Stimulated activated CD4-positive, alpha-beta T cell treated with anti-CD3 and anti-CD28 coated beads, Interleukin-1b, Interleukin-23, amount 100 ng/mL, for 24 hours (primary cell): Measurements from ENCODE around the gene SERP2.

ENCODE experiments used
- DNase-seq, 4 experiments: peaks; one replicate each; pipeline ENCODE4 v3.0.0-alpha.2; 2020; ENCODE audit warnings: low read depth in 4 of 4, low spot score in 1 of 4

The SERP2 gene

DNA sequence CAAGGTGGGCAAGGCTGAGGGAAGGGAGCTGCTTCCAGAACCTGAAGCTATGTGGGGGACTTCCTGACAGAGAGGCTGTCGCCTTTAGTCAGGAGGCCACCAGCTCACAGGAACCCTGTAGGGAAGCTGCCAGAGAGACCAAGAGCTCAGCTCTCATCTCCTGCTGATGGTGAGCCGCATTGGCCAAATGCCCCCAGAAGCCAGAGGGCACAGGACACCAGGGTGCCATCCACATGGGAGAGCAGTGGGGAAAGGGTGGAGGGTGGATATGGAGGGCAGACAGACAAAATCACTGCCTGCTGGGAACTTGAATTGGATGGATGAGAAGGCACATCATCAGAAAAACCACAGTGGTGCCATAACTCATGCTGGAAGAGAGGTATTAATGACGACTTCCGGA is 36.0 kb downstream of the SERP2 start:
- DNase-seq = no peak

DNA sequence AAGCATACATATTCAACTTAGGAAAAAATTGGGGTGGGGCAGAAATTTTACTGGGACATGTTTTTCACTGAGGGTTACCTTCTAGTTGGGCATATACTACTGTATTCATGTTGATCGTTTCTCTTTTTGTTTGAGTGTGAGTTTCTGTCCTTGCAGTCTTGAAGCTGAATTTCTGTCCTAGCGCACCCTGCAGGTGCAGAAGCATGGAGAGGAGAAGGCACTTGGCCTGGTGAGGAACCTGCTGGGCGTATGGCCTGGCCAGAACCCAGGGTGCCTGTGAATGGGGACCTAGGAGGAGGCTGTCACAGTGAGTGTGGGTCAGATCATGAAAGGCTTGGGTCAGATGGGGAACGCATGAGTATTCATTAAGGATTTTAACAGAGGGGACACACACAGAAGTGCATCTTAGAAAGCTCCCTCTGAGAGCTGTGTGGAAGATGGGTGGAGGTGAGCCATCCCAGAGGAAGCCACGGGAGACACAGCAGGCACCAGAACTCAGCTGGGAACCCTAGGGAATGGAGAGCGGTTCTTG is 36.8 kb downstream of the SERP2 start:
- DNase-seq = no peak

DNA sequence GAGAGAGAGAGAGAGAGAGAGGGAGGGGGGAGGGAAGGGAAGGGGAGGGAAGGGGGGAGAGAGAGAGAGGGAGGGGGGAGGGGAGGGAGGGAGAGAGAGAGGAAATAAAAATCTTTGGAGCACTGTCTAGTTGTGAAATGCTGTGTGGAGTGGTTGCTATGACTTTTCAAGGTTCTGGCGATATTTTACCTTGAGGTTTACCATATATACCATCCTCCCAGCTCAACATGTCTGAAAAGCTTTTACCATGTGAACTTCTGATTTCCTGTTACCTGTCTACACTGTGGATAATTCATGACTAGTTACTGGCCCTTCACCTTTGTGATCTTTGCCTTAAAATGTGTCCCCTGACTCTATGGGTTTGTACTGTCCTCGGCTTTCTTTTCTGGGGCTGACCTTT is 38.2 kb downstream of the SERP2 start:
- no peak for DNase-seq

DNA sequence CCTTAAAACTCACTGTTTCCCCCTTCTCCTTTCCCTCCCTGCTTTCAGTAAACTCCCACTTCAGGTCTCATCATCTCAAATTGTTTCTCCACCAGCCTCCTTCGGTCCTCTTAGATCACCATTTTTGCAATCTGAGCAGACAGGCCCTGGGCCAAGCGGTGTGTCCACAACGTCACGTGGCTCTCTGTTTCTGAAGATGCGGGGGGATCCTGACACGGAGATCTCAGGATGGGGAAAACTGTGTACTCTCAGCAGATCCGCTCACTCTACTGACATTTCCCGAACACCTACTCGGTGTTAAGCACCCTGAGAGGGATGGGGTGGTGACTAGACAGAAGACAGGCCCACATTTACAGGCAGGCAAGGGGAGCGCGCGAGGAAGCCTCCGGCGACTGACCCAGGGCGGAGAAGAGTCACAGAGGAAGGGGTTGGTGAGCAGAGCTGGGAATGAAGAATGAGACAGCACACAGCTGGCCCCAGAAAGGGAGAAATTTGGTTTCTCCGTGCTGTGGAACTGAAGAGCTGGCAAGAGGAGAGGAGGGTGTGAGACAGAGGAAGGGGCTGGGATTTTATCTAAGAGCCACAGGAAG is 38.8 kb downstream of the SERP2 start:
- DNase-seq = no peak

DNA sequence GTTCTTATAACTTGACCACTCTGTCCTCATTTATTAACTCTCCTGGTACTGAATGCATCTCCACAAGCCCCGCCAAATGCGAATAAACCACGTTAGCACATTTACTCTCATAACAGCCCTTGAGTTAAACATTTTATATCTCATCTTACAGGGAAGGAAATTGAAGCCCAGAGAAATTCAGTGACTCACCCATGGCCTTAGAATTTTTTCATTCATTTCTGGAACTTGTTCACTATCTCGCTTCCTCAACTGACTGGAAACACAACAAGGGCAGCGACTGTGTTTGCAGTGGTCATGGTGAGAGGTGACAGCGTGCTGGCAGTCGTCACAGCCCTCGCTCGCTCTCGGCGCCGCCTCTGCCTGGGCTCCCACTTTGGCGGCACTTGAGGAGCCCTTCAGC is 39.5 kb downstream of the SERP2 start:
- DNase-seq = no peak

DNA sequence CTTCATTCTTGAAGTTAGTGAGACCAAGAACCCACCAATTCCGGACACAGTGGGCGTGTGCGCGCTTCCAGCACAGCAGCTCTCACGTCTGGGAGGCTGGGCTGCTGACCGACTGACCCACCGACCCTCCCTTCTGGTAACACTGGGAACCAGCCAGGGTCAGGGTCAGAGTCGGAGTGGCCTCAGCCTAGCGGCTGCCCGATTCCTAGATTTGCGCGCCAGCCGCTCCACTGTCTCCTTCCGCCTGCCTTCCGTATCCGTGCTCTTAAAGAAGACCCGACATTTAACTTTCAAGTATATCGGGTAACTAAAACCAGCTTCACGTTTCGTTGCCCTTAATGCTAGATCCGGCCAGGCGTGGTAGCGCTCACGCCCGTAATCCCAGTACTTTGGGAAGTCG is 41.1 kb downstream of the SERP2 start:
- no peak for DNase-seq

DNA sequence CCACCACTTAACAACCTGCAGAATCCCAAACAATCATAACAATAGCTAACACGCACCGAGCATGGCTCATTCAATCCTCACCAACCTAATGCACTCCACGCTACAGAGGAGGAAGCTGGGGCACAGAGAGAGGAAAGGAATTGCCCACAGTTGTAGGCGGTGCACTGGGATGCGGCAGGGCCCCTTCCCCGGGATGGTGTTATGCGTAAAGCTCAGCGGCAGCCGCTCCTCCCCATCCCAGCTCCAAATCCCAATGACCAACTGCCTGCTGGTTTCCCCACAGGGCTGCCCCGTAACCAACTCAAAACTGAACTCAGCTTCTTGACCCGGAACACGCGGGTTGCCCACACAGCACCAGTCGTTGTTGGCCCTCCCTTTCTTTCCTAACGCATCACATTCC is 42.2 kb downstream of the SERP2 start:
- DNase-seq = no peak

DNA sequence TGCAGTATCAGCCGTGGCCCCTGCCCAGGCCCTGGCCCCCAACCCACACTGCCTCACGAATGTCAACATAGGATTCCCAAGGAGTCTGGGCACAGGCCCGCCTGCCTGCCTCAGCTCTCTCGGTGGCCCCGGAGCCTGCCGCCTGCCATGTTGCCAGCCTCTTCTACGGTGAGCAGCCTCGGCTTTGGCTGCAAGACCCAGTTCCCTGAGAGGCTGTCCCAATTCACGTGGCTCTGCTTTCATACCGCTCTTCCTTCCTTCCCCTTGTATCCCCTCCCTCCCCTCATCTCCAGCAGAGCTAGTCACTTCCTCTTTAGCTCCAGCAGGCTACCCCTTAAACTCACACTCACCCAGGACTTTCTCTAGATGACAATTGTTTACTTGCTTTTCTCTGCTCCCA is 42.7 kb downstream of the SERP2 start:
- DNase-seq = no peak

DNA sequence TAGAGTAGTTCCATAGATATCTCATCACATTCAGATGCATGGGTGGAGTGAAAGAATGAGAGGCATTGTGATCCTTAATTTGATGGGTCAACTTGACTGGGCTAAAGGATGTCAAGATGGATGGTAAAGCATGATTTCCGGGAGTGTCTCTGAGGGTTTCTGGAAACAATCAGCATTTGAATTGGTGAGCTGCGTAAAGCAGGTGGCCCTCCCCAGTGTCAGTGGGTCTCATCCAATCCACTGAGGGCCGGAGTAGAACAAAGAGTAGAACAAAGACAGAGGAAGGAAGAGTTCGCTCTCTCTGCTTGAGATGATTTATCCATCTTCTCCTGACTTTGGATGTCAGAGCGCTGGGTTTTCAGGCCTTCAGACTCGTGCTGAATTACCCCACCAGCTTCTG is 43.1 kb downstream of the SERP2 start:
- no peak for DNase-seq

DNA sequence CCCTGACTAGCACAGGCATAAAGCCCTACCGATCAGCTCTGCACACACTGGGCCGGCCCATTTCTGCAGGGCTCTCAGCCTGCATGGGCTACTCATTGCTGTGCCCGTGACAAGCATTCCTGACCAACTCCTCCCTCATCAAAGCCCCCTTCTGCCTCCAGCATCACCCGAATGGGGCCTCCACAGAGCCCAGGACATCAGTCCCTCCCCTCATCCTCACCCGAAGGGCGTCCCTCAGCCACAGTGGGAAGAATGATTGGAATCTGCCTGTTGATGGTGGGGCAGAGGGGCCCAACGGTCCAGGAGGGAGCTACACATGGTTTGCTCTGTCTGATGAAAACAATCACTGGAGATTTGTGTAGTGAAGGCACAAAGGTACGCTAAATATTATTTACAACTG is 43.8 kb downstream of the SERP2 start:
- DNase-seq = no peak

DNA sequence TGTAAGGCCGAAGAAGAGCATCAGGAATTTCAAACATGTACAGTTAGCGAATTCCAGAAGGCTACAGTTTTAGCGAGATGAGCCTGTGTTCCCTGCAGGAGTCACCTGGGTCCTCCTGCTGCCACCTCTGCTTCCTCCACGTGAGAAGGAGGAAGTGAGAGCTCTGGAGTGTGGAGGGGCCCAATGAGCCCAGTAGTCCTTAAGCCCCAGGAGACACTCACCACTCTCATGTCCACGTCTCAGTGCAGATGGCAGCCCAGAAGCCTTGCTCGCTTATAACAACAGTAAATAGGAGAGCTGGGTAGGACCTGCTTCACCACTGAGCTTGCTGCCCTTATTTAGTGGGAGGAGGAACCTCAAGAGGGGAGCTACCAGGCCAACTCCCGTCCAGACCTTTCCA is 44.3 kb downstream of the SERP2 start:
- no peak for DNase-seq

DNA sequence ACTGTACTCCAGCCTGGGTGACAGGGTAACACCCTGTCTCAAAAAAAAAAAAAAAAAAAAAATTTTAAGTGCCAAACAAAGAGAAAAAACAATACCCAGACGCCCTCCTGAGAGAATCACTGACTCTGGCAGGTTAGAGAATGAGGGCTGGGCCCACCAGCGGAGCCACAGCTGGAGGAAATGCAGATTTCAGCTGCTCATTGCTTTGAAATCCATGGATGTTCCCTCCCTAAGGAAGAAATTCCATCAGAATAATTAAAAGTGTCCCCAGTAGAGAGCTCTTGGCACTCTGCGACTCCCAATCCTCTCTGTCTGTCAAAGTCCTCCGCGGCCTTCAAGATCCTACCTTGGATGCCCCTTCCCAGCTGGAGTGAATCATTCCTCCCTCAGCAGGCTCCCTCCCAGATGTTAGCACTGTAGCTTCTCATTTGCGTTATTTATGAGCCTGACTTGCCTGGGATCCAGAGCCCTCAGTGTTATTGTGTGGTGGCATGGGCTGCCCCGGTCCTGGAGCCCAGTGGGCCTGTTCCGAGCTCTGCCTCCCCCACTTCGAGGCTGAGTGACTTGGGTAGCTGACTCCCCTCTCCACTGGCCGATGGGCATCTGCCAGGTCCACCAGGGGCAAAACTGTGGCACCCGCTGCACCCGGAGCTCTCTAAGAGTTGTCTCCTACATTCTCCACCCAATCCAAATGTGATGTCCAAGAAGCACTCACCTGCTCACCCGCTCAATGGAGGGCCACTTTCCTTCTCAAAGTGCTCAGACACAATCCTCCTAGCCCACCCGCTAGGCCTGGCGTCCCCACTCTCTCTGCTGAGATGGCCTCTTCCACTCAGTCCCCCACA is 47.0 kb downstream of the SERP2 start:
- no peak for DNase-seq

DNA sequence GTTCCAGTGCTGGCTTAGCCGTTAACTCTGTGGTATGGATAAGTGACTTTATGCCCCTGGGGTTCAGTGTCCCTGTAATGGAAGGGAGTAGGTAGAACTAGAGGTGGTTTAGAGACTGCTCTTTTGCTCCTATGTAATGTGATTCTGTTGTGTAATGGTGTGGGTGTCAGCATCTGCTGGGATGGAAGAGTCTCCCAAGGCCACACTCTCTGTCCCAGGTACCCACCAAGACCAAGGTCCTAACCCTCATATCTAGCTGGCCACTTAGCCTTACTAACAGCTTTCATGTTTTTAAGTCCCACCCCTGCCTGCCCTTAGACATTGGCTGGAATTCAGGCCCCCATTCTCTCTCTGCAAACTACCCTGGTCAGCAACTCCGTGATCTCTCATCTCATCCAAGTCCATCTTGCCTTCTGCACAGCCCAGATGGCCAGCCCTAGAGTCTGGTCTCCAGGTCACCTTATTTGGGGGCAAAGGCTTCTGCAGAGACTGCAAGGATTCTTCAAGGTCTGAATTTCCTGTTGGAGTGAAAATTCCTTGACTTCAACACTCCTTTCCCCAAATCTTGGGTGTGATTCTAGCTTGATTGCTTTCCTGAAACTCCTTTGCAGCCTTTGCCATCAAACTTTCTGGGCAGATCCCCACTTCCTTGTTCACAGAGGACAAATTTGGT is 48.4 kb downstream of the SERP2 start:
- DNase-seq = no peak

DNA sequence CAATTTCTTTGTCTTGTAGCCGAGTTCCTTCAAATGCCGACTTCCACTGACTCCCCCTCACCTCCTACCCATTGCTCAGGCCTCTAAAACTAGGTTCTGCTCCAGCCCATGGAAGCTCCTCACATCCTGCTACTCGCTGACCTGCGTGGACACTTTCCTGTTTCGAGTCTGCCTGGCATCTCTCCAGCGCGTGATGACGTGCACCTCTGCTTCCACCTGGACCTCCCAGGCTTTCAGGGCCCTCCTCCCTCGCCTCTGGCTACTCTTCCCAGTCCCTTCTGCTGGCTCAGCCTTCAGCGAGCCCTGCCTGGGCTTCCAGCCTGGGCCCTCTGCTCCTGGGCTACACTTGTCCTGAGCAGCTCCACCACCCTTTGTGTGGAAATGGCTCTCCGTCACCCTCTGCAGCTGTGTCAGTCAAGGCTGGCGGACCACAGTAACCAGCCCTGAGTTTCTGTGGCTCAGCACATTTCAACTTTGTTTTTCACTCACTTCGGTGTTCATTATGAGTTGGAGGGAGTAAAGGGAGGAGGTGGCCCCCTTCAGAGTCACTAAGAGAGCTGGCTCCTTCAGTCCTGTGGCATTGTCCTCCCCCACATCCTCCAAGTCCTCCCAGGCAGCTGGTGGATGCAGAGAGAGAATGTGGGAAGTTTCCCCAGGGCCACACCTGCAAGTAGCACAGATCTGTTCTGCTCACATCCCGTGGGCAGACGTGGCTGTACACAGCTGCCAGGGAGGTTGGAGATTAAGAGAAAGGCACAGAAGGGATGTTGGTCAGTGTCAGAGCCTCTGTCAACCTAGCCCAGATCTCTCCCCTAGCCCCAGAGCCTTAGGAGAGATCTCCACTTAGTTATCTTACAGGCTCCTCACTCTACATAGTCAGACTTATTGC is 49.4 kb downstream of the SERP2 start:
- no peak for DNase-seq

DNA sequence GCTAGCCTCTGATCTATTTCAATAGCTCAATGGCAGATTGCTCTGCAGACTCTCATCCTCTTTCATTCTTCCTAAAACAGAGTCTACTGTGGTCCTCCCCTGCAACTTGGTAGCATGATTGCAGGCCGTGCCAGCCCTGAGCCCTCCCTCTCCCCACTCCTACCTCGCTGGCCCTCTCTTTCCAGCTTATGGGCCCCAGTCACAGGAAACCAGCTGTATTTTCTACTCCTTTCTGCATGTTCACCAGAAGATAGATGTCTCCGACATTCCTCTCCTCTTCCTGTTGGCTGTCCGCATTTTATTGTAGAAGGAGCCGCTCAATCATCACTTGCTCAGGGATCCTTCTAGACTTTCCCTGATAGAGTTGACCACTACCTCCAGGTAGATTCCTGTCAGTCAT is 50.2 kb downstream of the SERP2 start:
- DNase-seq = no peak

DNA sequence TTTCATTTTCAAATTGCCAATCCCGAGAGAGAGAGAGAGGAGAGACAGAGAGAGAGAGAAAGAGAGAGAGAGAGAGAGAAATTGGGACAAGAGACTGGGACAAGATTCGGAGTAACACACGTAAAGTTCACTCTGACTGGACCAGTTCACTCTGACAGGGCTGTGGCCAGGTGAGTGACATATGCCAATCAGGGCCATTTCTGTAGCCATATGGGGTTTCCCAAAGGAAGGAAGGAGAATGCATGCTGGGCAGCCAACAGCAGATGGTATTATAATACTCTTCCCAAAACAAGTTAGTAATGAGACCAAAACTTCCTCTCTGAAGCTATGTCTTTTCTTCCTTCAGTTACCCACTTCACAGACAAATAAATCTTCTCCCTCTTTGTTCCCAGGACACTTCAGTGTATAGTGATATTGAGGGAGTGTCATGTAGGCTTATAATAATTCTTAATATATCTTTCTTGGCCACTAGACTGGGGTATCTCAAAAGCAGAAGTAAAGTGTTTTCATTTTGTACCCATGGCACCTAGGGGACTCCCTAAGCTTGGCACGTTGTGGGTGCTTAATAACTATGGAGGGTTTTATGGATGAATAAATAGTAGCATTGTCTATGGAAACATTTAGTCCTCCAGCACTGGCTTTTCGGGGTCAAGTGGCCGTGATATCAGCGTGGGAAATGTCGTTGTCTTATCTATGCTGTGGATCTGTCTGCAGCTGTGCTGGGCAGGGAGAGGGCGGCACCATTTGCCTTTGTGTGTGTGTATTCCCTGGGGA is 51.6 kb downstream of the SERP2 start:
- DNase-seq = no peak

DNA sequence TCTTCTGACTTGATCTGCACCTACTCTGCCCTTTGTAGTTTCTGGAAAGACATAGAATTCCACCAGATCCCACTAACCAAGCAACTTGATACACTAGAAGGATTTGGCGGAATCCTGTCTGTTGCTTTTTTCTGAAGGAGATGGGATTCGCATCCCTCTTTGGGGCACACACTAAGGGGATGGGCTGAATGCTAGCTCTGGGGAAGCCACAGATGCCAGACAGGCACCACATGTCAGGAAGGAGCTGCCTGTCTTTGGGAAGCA is 52.1 kb downstream of the SERP2 start:
- no peak for DNase-seq

DNA sequence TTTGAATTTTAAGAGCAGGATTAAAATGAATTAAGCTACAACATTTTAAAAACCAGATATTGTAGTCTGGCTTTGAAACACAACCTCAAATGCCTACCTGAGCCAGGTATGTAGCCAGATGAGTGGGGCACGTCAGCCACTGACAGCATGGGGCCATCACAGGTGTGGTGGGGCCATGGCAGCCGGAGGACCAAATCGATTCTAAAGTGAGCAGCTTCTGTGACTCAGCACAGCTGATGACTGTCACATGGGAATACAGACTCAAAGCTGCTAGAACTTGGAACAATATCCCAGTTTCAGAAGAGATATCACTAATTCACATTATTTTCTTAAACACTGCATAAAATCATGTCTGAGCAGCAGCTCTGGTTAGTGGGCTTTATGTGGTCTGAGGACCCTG is 52.8 kb downstream of the SERP2 start:
- DNase-seq = no peak

DNA sequence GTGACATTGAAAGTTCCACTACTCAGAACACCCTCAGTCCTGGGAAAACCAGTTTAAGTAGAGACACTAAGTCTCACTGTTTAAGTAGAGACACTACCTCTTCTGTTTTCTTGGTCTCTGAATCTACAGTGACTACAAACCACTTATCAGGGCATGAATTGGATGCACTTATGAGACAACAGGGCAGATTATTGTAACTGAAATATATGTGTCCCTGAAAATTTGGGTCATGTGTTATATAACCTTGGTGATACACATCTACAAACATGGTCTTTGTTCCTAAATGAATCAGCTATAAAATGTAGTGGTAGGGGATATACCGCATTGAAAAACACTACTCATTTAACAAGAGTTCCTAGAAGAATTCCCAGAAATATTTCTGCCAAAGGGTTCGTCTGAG is 55.7 kb downstream of the SERP2 start:
- DNase-seq = no peak

DNA sequence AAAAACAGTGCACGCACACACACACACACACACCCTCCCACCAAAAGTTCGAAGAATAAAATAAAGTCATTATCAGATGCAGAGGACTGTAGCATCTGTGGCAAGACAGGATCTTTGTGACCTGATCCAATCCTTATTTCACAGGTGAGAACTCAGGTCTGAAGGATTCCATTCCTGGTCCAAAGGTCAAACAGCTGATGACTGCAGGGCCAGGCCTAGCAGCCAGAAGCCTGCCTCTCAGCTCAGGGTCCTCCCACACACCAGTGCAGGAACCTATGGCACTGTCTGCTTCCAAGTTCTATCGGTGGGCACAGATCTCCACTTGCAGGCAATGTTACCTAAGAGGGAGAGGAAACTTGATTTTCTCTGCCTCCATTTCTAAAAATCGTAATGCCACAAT is 57.5 kb downstream of the SERP2 start:
- no peak for DNase-seq

DNA sequence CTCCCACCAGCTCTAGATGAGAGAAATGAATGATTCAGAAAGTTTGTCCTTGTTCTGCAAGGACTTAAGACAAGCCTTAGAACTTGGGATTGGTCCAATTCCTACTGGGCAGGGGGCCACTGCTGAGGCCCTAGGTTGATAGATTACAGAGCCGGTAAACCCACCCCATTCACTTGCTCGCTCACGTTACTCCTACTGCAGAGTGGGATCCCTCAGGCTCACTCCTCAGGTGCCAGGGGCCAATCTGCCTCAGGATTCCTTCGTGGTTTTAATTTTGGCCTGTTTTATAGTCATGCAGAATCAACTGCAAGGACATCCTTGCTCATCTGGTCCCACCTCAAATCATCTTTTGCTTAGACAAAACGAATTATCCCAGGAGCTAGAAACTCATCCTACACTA is 59.0 kb downstream of the SERP2 start:
- no peak for DNase-seq
